ENCODE measurements around the gene COMT.

The COMT gene

GRCh38 chr22:19977296-19978243, 36.0 kb downstream of the COMT start:
- no peak for DNase-seq (ENCODE audit: low read depth, low spot score)
- TF ChIP-seq CTCF (IDR thresholded peaks at IDR 0.05; ENCODE audit: low read depth, low read length), result no peak
- in situ Hi-C loops (cut with HindIII; ENCODE audit: low sequenced_read_pairs), result no loop called here
- H3K4me3 ChIP-seq (ENCODE audit: low read depth, low read length), result no peak overlapping the region

- H3K4me3 ChIP-seq (ENCODE audit: low read depth, low read length), result no peak overlapping the region
- no peak for DNase-seq (ENCODE audit: low read depth, low spot score)
- in situ Hi-C loops (cut with HindIII; ENCODE audit: low sequenced_read_pairs), result no loop called here
- TF ChIP-seq CTCF (IDR thresholded peaks at IDR 0.05; ENCODE audit: low read depth, low read length), result no peak
These were observed 37.2 kb downstream of the COMT start for GRCh38 chr22:19978748-19979147.

- no peak for TF ChIP-seq CTCF (IDR thresholded peaks at IDR 0.05; ENCODE audit: low read depth, low read length)
- no peak for DNase-seq (ENCODE audit: low read depth, low spot score)
- H3K4me3 ChIP-seq (ENCODE audit: low read depth, low read length), result no peak overlapping the region
- in situ Hi-C loops (cut with HindIII; ENCODE audit: low sequenced_read_pairs), result no loop called here
These were observed 38.3 kb downstream of the COMT start for GRCh38 chr22:19979712-19980493.

- H3K4me3 ChIP-seq (ENCODE audit: low read depth, low read length), result no peak overlapping the region
- DNase-seq (ENCODE audit: low read depth, low spot score), result no peak
- in situ Hi-C loops (cut with HindIII; ENCODE audit: low sequenced_read_pairs), result no loop called here
- TF ChIP-seq CTCF (IDR thresholded peaks at IDR 0.05; ENCODE audit: low read depth, low read length), result no peak
These were observed 39.2 kb downstream of the COMT start for GRCh38 chr22:19980766-19981165.

- in situ Hi-C loops (cut with HindIII; ENCODE audit: low sequenced_read_pairs), result no loop called here
- TF ChIP-seq CTCF (IDR thresholded peaks at IDR 0.05; ENCODE audit: low read depth, low read length), result no peak
These were observed 39.8 kb downstream of the COMT start for GRCh38 chr22:19981171-19981960.

More at GRCh38 chr22:19981171-19981960, 39.8 kb downstream of the COMT start:
- DNase-seq (ENCODE audit: low read depth, low spot score), result no peak
- H3K4me3 ChIP-seq (ENCODE audit: low read depth, low read length), result no peak overlapping the region

Data from astrocyte of the spinal cord (primary cell).